Thoracic aorta (tissue), 2 donors: ENCODE results near the gene C4orf54. TPM values are rescaled to one million over a fixed set of nuclear protein-coding genes. Genes with fewer than 3 reads are reported as not detected.
A peak's percentile ranks its signal among the peaks of the same experiment; 100 is the strongest.

Experiments
- ATAC-seq: fragments of 150-250 bp; one replicate; pipeline ENCODE4 v1.8.0; 2017; ENCODE audit warnings: low read depth; ENCODE audit not compliant: insufficient number of reproducible peaks, low FRiP score
- DNase-seq: peaks from one replicate; pipeline ENCODE4 v3.0.0-alpha.2; 2020; ENCODE audit warnings: low spot score
- H3K27ac ChIP-seq, 2 donors: fragments of 200-600 bp; sonication (generic); 1 replicate in 1 of 2; 2 replicates in 1 of 2; pipeline ENCODE4 v1.5.1; 2016; ENCODE audit warnings: mild to moderate bottlenecking in 2 of 2, moderate library complexity in 2 of 2
- H3K27me3 ChIP-seq: fragments of 200-600 bp; sonication (generic); replicated peaks from 2 replicates; pipeline ENCODE4 v1.6.0; 2016; ENCODE audit warnings: mild to moderate bottlenecking; ENCODE audit not compliant: insufficient read depth
- H3K36me3 ChIP-seq: fragments of 200-600 bp; sonication (generic); one replicate; pipeline ENCODE4 v1.5.1; 2016
- H3K4me1 ChIP-seq, 2 donors: fragments of 200-600 bp; sonication (generic); 1 replicate in 1 of 2; 2 replicates in 1 of 2; pipeline versions ENCODE4 v1.5.1 to v1.6.0; 2016; ENCODE audit warnings: low read depth in 2 of 2, mild to moderate bottlenecking in 1 of 2; ENCODE audit not compliant: control insufficient read depth in 1 of 2
- H3K4me3 ChIP-seq: fragments of 200-600 bp; sonication (generic); 2 replicates; pipeline ENCODE4 v1.5.1; 2016; ENCODE audit warnings: mild to moderate bottlenecking
- H3K9me3 ChIP-seq: fragments of 200-600 bp; sonication (generic); 2 replicates; pipeline ENCODE4 v1.5.1; 2016
- CTCF ChIP-seq: fragments of 200-600 bp; sonication (generic); IDR thresholded peaks from one replicate; pipeline ENCODE4 v1.5.1; 2019; ENCODE audit warnings: antibody characterized with exemption
- total RNA-seq, 2 donors: library from RNA; depleted of rRNA; stranded (reverse); fragments of >200 nt; gene quantifications; one replicate each; pipeline versions ENCODE4 v1.1.0 to v1.2.3, GENCODE V29; 2016

C4orf54 gene
- total RNA-seq, 2 donors from 2014 or later, result 0.07 to 0.14 TPM

- ATAC-seq, result no peak
- Histone ChIP-seq H3K4me3 (no peak overlapping the region), H3K4me1 (peaks cover 0 to 7% of the 10 kb centered on the region in 2 donors), H3K27me3 (no peaks in the 10 kb centered on the region), H3K36me3 (no peaks in the 10 kb centered on the region), H3K9me3 (no peaks in the 10 kb centered on the region), H3K27ac (no peak overlapping the region)
- DNase-seq, result no peak
- TF ChIP-seq CTCF, result peak; percentile 8
These were observed 21.6 kb upstream of the C4orf54 start for GRCh38 chr4:99679204-99679603.

- no peak for TF ChIP-seq CTCF
- Histone ChIP-seq H3K4me3 (no peak overlapping the region), H3K27me3 (no peaks in the 10 kb centered on the region), H3K27ac (no peak overlapping the region), H3K9me3 (no peaks in the 10 kb centered on the region), H3K36me3 (no peaks in the 10 kb centered on the region), H3K4me1 (peaks cover 0 to 7% of the 10 kb centered on the region in 2 donors)
- DNase-seq (no peak), ATAC-seq (no peak)
These were observed 19.5 kb upstream of the C4orf54 start for GRCh38 chr4:99677161-99677560.

- H3K4me1 ChIP-seq, result peaks cover 0 to 11% of the 10 kb centered on the region in 2 donors
- no peaks in the 10 kb centered on the region for H3K36me3 ChIP-seq
- TF ChIP-seq CTCF, result no peak
- no peak overlapping the region for H3K4me3 ChIP-seq
- H3K9me3 ChIP-seq, result no peaks in the 10 kb centered on the region
- DNase-seq, result no peak
- ATAC-seq, result no peak
- no peak overlapping the region for H3K27ac ChIP-seq
- H3K27me3 ChIP-seq, result no peaks in the 10 kb centered on the region
These were observed 12.9 kb upstream of the C4orf54 start for GRCh38 chr4:99670409-99671073.

GRCh38 chr4:99669084-99669483 lies 11.5 kb upstream of the C4orf54 start:
- peak overlapping the region in 1 of 2 donors; percentile 46 for H3K27ac ChIP-seq
- no peaks in the 10 kb centered on the region for H3K9me3 ChIP-seq
- H3K4me3 ChIP-seq, result no peak overlapping the region
- TF ChIP-seq CTCF, result no peak
- no peak for DNase-seq
- peak; percentile 34 for ATAC-seq
- peaks cover 0 to 11% of the 10 kb centered on the region in 2 donors for H3K4me1 ChIP-seq
- H3K36me3 ChIP-seq, result no peaks in the 10 kb centered on the region
- H3K27me3 ChIP-seq, result no peaks in the 10 kb centered on the region

GRCh38 chr4:99668472-99668871 lies 10.8 kb upstream of the C4orf54 start:
- no peak for DNase-seq
- Histone ChIP-seq H3K27me3 (no peaks in the 10 kb centered on the region), H3K4me1 (peaks cover 0 to 11% of the 10 kb centered on the region in 2 donors), H3K9me3 (no peaks in the 10 kb centered on the region), H3K27ac (peak overlapping the region; percentile 26 to 46), H3K36me3 (no peaks in the 10 kb centered on the region), H3K4me3 (no peak overlapping the region)
- ATAC-seq, result no peak
- TF ChIP-seq CTCF, result no peak
